ENCODE data around the gene MALT1. TPM values are rescaled to one million over a fixed set of nuclear protein-coding genes. Genes with fewer than 3 reads are reported as not detected.

Gene MALT1
- total RNA-seq, 1 donor from 2014 or later = 28.4 TPM

GRCh38 chr18:58784601-58785137 is 113.4 kb downstream of the MALT1 start:
- Mint-ChIP-seq H3K9me3 (no peaks in the 10 kb centered on the region), H3K4me3 (peak overlapping the region; percentile 44), H3K36me3 (no peaks in the 10 kb centered on the region), H3K4me1 (peaks cover 60% of the 10 kb centered on the region), H3K27me3 (ENCODE audit: insufficient read depth, low read depth) (peaks cover 19% of the 10 kb centered on the region), H3K27ac (peak overlapping the region; percentile 52)
- Histone ChIP-seq H3K27ac (no peak overlapping the region), H3K4me3 (no peak overlapping the region), H3F3A (ENCODE audit: low read depth) (peaks cover 6% of the 10 kb centered on the region), H3K9ac (no peak overlapping the region), H3K36me3 (no peaks in the 10 kb centered on the region), H3K9me3 (ENCODE audit: low read depth) (no peaks in the 10 kb centered on the region), H3K79me2 (ENCODE audit: low read depth) (no peaks in the 10 kb centered on the region), H2AFZ (replicated peaks) (peak overlapping the region; percentile 89), H3K4me2 (peak overlapping the region; percentile 37), H3K27me3 (no peaks in the 10 kb centered on the region), H4K20me1 (ENCODE audit: low read depth) (no peaks in the 10 kb centered on the region), H3K4me1 (peaks cover 28% of the 10 kb centered on the region)
- no peak for TF ChIP-seq EZH2phosphoT487 (IDR thresholded peaks at IDR 0.05)
- no peak for TF ChIP-seq CTCF (IDR thresholded peaks at IDR 0.05)
- TF ChIP-seq EZH2 (IDR thresholded peaks at IDR 0.05) = no peak
- peak; percentile 53 for DNase-seq (ENCODE audit: low spot score)

GRCh38 chr18:58785171-58785805 is 114.0 kb downstream of the MALT1 start:
- Histone ChIP-seq H3K9me3 (ENCODE audit: low read depth) (no peaks in the 10 kb centered on the region), H3K4me1 (peaks cover 34% of the 10 kb centered on the region), H4K20me1 (ENCODE audit: low read depth) (no peaks in the 10 kb centered on the region), H3K27ac (no peak overlapping the region), H3K36me3 (no peaks in the 10 kb centered on the region), H3K4me2 (peak overlapping the region; percentile 37), H3F3A (ENCODE audit: low read depth) (peaks cover 11% of the 10 kb centered on the region), H2AFZ (replicated peaks) (peak overlapping the region; percentile 89), H3K4me3 (no peak overlapping the region), H3K79me2 (ENCODE audit: low read depth) (no peaks in the 10 kb centered on the region), H3K27me3 (no peaks in the 10 kb centered on the region), H3K9ac (no peak overlapping the region)
- peak overlapping the region; percentile 44 for H3K4me3 Mint-ChIP-seq
- TF ChIP-seq CTCF (IDR thresholded peaks at IDR 0.05) = no peak
- no peak for TF ChIP-seq EZH2 (IDR thresholded peaks at IDR 0.05)
- no peak for TF ChIP-seq EZH2phosphoT487 (IDR thresholded peaks at IDR 0.05)
- peaks cover 16% of the 10 kb centered on the region for H3K27me3 Mint-ChIP-seq (ENCODE audit: insufficient read depth, low read depth)
- H3K4me1 Mint-ChIP-seq = peaks cover 63% of the 10 kb centered on the region
- no peak for DNase-seq (ENCODE audit: low spot score)
- no peaks in the 10 kb centered on the region for H3K9me3 Mint-ChIP-seq
- peak overlapping the region; percentile 52 for H3K27ac Mint-ChIP-seq
- no peaks in the 10 kb centered on the region for H3K36me3 Mint-ChIP-seq

DNA sequence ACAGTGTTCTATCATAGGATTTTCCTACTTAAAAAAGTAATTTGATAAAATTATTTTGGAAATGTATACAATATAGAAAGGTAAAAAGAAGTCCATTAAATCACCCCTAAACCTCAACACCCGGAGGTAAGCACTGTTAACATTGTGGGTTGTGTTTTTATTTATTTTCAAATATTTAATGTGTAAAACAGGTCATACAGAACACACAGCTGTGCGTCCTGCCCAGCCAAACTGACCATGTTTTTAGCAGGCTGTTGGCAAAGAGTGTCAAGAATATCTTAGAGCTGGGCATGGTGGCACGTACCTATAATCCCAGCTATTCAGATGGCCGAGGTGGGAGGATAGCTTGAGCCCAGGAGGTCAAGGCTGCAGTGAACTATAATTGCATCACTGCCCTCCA is 114.6 kb downstream of the MALT1 start:
- TF ChIP-seq EZH2phosphoT487 (IDR thresholded peaks at IDR 0.05) (no peak), CTCF (IDR thresholded peaks at IDR 0.05) (no peak), EZH2 (IDR thresholded peaks at IDR 0.05) (no peak)
- no peaks in the 10 kb centered on the region for H4K20me1 ChIP-seq (ENCODE audit: low read depth)
- no peaks in the 10 kb centered on the region for H3K79me2 ChIP-seq (ENCODE audit: low read depth)
- no peaks in the 10 kb centered on the region for H3K9me3 Mint-ChIP-seq
- H3K4me3 ChIP-seq = no peak overlapping the region
- no peak overlapping the region for H3K4me3 Mint-ChIP-seq
- no peak for DNase-seq (ENCODE audit: low spot score)
- H3K9me3 ChIP-seq (ENCODE audit: low read depth) = no peaks in the 10 kb centered on the region
- H3K36me3 ChIP-seq = no peaks in the 10 kb centered on the region
- H3K9ac ChIP-seq = no peak overlapping the region
- H3K27ac Mint-ChIP-seq = no peak overlapping the region
- H3K4me1 ChIP-seq = peaks cover 35% of the 10 kb centered on the region
- H2AFZ ChIP-seq (replicated peaks) = no peak overlapping the region
- no peaks in the 10 kb centered on the region for H3K27me3 ChIP-seq
- H3K27me3 Mint-ChIP-seq (ENCODE audit: insufficient read depth, low read depth) = peaks cover 16% of the 10 kb centered on the region
- peaks cover 65% of the 10 kb centered on the region for H3K4me1 Mint-ChIP-seq
- H3F3A ChIP-seq (ENCODE audit: low read depth) = peaks cover 11% of the 10 kb centered on the region
- no peaks in the 10 kb centered on the region for H3K36me3 Mint-ChIP-seq
- no peak overlapping the region for H3K4me2 ChIP-seq
- H3K27ac ChIP-seq = no peak overlapping the region
